K562 (cell line): ENCODE data around the gene CDC42EP3. TPM values are rescaled to one million over a fixed set of nuclear protein-coding genes. Genes with fewer than 3 reads are reported as not detected.

Experiments used
- ATAC-seq: fragments of 200-7000 bp; cut with Tn5 transposase; 3 replicates; pipeline ENCODE4 v1.9.1; 2020; ENCODE audit warnings: moderate library complexity
- BruUV-seq: library from RNA; stranded (reverse); fragments of 400-500 nt; replicated peaks from 2 replicates; lab custom pipeline; 2021; lab: Mats Ljungman, UMichigan
- CTCF ChIA-PET: fragments of 300-600 bp; formaldehyde crosslinking; extraction: SDS; loops from one replicate; lab custom pipeline; 2021; ENCODE audit warnings: low intra/inter-chr PET ratio; lab: Yijun Ruan, JAX
- POLR2A ChIA-PET: fragments of 300-600, 350-650 bp; sonication (Branson Sonifier 250); formaldehyde crosslinking; extraction: SDS; loops from one replicate; lab custom pipeline; 2021; ENCODE audit warnings: antibody characterized with exemption, inconsistent platforms; lab: Yijun Ruan, JAX
- DNase-seq, 4 experiments: peaks; one replicate each; pipeline versions ENCODE4 v3.0.0 to v3.0.0-alpha.2; 2011 to 2018; ENCODE audit warnings: low spot score in 3 of 4, mixed read lengths in 3 of 4; ENCODE audit errors: extremely low read depth in 1 of 4
- FAIRE-seq: peaks from 2 replicates; lab custom pipeline; 2011; peaks lifted over from hg19 to GRCh38; lab: Jason Lieb, UNC
- H2AFZ ChIP-seq: 2 replicates; pipeline ENCODE4 v1.6.0; 2011; ENCODE audit warnings: low read depth, low read length, control low read depth, inconsistent platforms
- H3K27ac ChIP-seq: fragments of 200-600 bp; 3 replicates; pipeline ENCODE4 v1.8.0; 2011; ENCODE audit warnings: low read depth, mild to moderate bottlenecking, control low read depth, inconsistent platforms, low read length, moderate library complexity, mixed read lengths; ENCODE audit errors: extremely low read depth
- H3K27me3 ChIP-seq, 2 experiments: fragments of 300-600 bp in 1 of 2; 2 replicates in 1 of 2; 3 replicates in 1 of 2; pipeline versions ENCODE4 v1.6.0 to v1.8.0; 2011; ENCODE audit warnings: inconsistent platforms in 2 of 2, low read length in 2 of 2, mild to moderate bottlenecking in 1 of 2, mixed read lengths in 1 of 2, moderate library complexity in 1 of 2; ENCODE audit not compliant: control insufficient read depth in 2 of 2, insufficient read depth in 2 of 2
- H3K36me3 ChIP-seq: fragments of 300-600 bp; 3 replicates; pipeline ENCODE4 v1.8.0; 2011; ENCODE audit warnings: mild to moderate bottlenecking, low read length, inconsistent platforms; ENCODE audit not compliant: control insufficient read depth, insufficient read depth
- H3K4me1 ChIP-seq, 2 experiments: fragments of 200-600 bp in 1 of 2; replicated peaks in 1 of 2; 2 replicates in 1 of 2; 3 replicates in 1 of 2; pipeline versions ENCODE4 v1.5.1 to v1.8.0; 2011; ENCODE audit warnings: inconsistent platforms in 2 of 2, low read length in 2 of 2, mild to moderate bottlenecking in 1 of 2, mixed read lengths in 1 of 2, moderate library complexity in 1 of 2; ENCODE audit not compliant: control insufficient read depth in 2 of 2, insufficient read depth in 2 of 2
- H3K4me2 ChIP-seq: 2 replicates; pipeline ENCODE4 v1.6.1; 2011; ENCODE audit warnings: low read length, control low read depth, inconsistent platforms, mixed read lengths; ENCODE audit not compliant: insufficient read depth
- H3K4me3 ChIP-seq: fragments of 200-600 bp; sonication (generic), shearing (Covaris generic); 2 replicates; pipeline ENCODE4 v1.5.1; 2016; ENCODE audit warnings: control low read depth, inconsistent platforms
- H3K79me2 ChIP-seq: fragments of 200-600 bp; 3 replicates; pipeline ENCODE4 v1.8.0; 2011; ENCODE audit warnings: low read length, inconsistent platforms; ENCODE audit not compliant: control insufficient read depth, insufficient read depth
- H3K9ac ChIP-seq, 2 experiments: 2 replicates each; pipeline versions ENCODE4 v1.6.0 to v1.6.1; 2011; ENCODE audit warnings: low read depth in 2 of 2, low read length in 2 of 2, control low read depth in 1 of 2, inconsistent platforms in 1 of 2, mild to moderate bottlenecking in 1 of 2, mixed read lengths in 1 of 2; ENCODE audit not compliant: insufficient read depth in 1 of 2
- H3K9me1 ChIP-seq: one replicate; pipeline ENCODE4 v1.6.0; 2011; ENCODE audit warnings: inconsistent platforms, mild to moderate bottlenecking, low read length, moderate library complexity; ENCODE audit not compliant: control insufficient read depth, insufficient read depth
- H3K9me3 ChIP-seq: replicated peaks from 2 replicates; pipeline ENCODE4 v1.5.1; 2011; ENCODE audit warnings: low read depth, low read length, inconsistent platforms; ENCODE audit not compliant: control insufficient read depth, insufficient read depth
- H4K20me1 ChIP-seq: replicated peaks from 2 replicates; pipeline ENCODE4 v1.6.1; 2011; ENCODE audit warnings: low read length, inconsistent platforms, mixed read lengths; ENCODE audit not compliant: control insufficient read depth, insufficient read depth
- CHD1 ChIP-seq: fragments of 200-600 bp; sonication (generic); IDR thresholded peaks from one replicate; pipeline ENCODE4 v1.6.1; 2012; ENCODE audit warnings: mild to moderate bottlenecking, moderate library complexity, low read length, inconsistent platforms
- ETV6 ChIP-seq, 3 experiments: fragments of 150-350 bp in 1 of 3; sonication (generic) in 1 of 3; formaldehyde crosslinking in 1 of 3; IDR thresholded peaks; 2 replicates each; pipeline versions ENCODE4 v1.6.1 to v1.8.0; 2014 to 2022; ENCODE audit warnings: borderline replicate concordance in 2 of 3, low read depth in 2 of 3, antibody characterized with exemption in 1 of 3, low read length in 1 of 3, mild to moderate bottlenecking in 1 of 3, missing genetic modification reagents in 1 of 3
- HCFC1 ChIP-seq: IDR thresholded peaks from 2 replicates; pipeline ENCODE4 v1.6.1; 2012; ENCODE audit warnings: low read depth, low read length, improper control_type of control experiment
- HMG20A ChIP-seq: fragments of 450-650 bp; formaldehyde crosslinking; conservative IDR thresholded peaks from 2 replicates; pipeline ENCODE4 v1.4.0; 2020; ENCODE audit warnings: mild to moderate bottlenecking, mixed read lengths
- ZNF12 ChIP-seq: sonication (generic); formaldehyde crosslinking; IDR thresholded peaks from 2 replicates; pipeline ENCODE4 v1.4.0; 2020; ENCODE audit warnings: mild to moderate bottlenecking, missing genetic modification reagents
- ZNF764 ChIP-seq: fragments of 250-450 bp; sonication (Bioruptor Pico); IDR thresholded peaks from 2 replicates; pipeline ENCODE4 v1.4.0; 2020; ENCODE audit warnings: low read depth, mild to moderate bottlenecking, moderate library complexity
- WGBS: fragments of 100-300 bp; shearing (Covaris generic); methylation state at CpG from one replicate; pipeline ENCODE4 v1.1.6; 2016; ENCODE audit warnings: low coverage, mixed read lengths; ENCODE audit not compliant: insufficient coverage; ENCODE audit errors: missing lambda C conversion rate; 5-methylcytosine and 5-hydroxymethylcytosine counted together
- in situ Hi-C: fragments of 300-500 bp; cut with MboI; formaldehyde crosslinking; loops from 4 replicates; pipeline ENCODE4 v1.15.0; 2018; ENCODE audit warnings: inconsistent platforms, mixed read lengths
- intact Hi-C: fragments of 100-400 bp; cut with micrococcal nuclease; formaldehyde crosslinking; loops from 2 replicates; pipeline ENCODE4 v1.14.2; 2022
- polyA plus RNA-seq, 8 experiments: library from polyadenylated mRNA; depleted of rRNA in 4 of 8; stranded (reverse) in 5 of 8; unstranded in 3 of 8; fragments of >200 nt; fragmentation: Nextera tagmentation in 2 of 8; fragmentation: Illumina TruSeq in 1 of 8; extraction: Ambion mirVana in 2 of 8; extraction: Trizol in 1 of 8; gene quantifications; 2 replicates each; pipeline versions ENCODE4 v1.2.1 to v1.2.3, GENCODE V29; 2011 to 2014; ENCODE audit warnings: inconsistent platforms in 1 of 8, missing spikeins in 1 of 8
- total RNA-seq, 7 experiments: library from RNA; depleted of rRNA in 6 of 7; stranded (reverse); fragments of >200 nt in 6 of 7; fragmentation: Illumina TruSeq in 2 of 7; extraction: Trizol in 2 of 7; gene quantifications; 2 replicates each; pipeline versions ENCODE4 v1.2.1 to v1.2.3, GENCODE V29; 2011 to 2021; ENCODE audit warnings: low replicate concordance in 1 of 7

The CDC42EP3 gene
- total and polyA plus RNA-seq, 9 of the 15 experiments (the other 6 are each of a cell fraction or from before 2014, with no cell fraction given), result 0.72 to 6.4 (median 2.0) TPM

DNA sequence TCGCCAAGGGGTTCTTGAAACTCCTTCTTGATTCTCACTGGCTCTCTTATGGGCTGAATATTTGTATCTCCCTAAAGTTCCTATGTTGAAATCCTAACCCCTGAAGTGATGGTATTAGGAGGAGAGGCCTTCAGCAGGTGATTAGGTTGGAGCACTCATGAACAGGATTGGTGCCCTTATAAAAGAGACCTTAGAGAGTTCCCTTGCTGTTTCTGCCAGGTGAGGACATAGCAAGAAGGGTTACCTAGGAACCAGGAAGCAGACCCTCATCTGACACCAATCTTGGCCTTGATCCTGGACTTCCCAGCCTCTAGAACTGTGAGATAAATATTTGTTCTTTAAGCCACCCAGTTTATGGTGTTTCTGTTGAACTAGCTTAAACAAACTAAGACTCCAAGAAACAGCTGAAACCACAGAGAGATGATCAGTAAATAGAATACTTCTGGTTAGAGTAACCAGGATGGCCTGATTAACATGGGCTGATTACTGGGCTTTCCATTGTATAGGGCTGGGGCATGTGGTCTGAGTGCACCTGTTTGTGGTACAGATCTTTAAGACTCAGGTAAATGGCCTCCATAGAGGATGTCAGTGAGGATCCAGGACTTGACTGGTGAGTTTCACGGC, 7.7 kb upstream of the CDC42EP3 start:
- Histone ChIP-seq H3K4me2 (no peak overlapping the region), H3K4me3 (no peak overlapping the region), H3K9ac (no peak overlapping the region), H4K20me1 (no peaks in the 10 kb centered on the region)
- ChIA-PET CTCF (no interaction called here), POLR2A (no interaction called here)
- intact Hi-C loops, result no loop called here
- FAIRE-seq (no peak), ATAC-seq (no peak)
- no TSS peak for BruUV-seq
- TF ChIP-seq ZNF12 (no peak), ETV6 (IDR thresholded peaks at IDR 0.05; ENCODE audit: borderline replicate concordance in 1 of 2, low read depth in 2 of 2, low read length in 1 of 2) (no peak), ETV6 (CRISPR knock-in tag; IDR thresholded peaks at IDR 0.05; ENCODE audit: borderline replicate concordance) (no peak), CHD1 (no peak)
- TF ChIP-seq, all 486 proteins: peak for 0
- H3K4me1 ChIP-seq, result peaks cover 0 to 23% of the 10 kb centered on the region in 2 experiments; a peak in 4 of 5 replicates
- no peak for DNase-seq
- no peaks in the 10 kb centered on the region for H3K27me3 ChIP-seq
- in situ Hi-C loops, result no loop called here
- H3K36me3 ChIP-seq, result no peaks in the 10 kb centered on the region
- WGBS, result 6% methylated on average over 2 of the region's 2 CpGs
- no peaks in the 10 kb centered on the region for H3K9me3 ChIP-seq
- H3K9me1 ChIP-seq, result no peaks in the 10 kb centered on the region
- no peak overlapping the region for H3K27ac ChIP-seq
- no peak overlapping the region for H2AFZ ChIP-seq
- H3K79me2 ChIP-seq, result no peaks in the 10 kb centered on the region

DNA sequence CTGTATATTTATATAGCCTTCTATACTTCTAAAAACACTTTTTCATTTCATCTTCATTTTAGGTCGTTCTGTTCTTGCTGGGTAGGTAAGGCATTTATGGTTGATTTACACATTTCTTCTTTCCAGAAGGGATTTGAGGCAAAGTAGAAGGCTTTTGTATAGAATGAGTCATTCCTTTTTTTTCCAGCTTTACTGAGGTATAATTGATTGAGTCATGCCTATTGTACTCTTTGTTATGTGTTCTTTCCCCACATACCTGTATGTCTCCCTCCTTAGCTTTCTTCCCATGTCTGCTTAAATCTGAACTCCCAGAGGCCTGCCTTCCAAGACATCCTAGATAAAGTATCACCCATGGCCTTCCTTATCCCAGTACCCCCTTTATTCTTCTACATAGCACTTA, 4.8 kb upstream of the CDC42EP3 start:
- no peak for TF ChIP-seq HCFC1
- TF ChIP-seq ZNF764, result no peak
- no peak for TF ChIP-seq HMG20A (CRISPR knock-in tag)
- Histone ChIP-seq H4K20me1 (no peaks in the 10 kb centered on the region), H3K36me3 (no peaks in the 10 kb centered on the region), H3K27me3 (peaks cover 0 to 5% of the 10 kb centered on the region in 2 experiments; a peak in 2 of 5 replicates), H3K9me1 (no peaks in the 10 kb centered on the region), H3K4me3 (no peak overlapping the region), H3K9ac (no peak overlapping the region), H3K27ac (no peak overlapping the region), H3K79me2 (no peaks in the 10 kb centered on the region), H3K4me2 (no peak overlapping the region), H2AFZ (no peak overlapping the region), H3K9me3 (no peaks in the 10 kb centered on the region), H3K4me1 (peaks cover 13 to 16% of the 10 kb centered on the region in 2 experiments; a peak in 4 of 5 replicates)
- in situ Hi-C loops (no loop called here), intact Hi-C loops (no loop called here)
- CTCF ChIA-PET, result no interaction called here
- no peak for FAIRE-seq
- POLR2A ChIA-PET, result no interaction called here
- WGBS, result 0% methylated on average over 1 of the region's 1 CpG
- ATAC-seq, result no peak
- DNase-seq, result no peak
- no TSS peak for BruUV-seq
